Neural progenitor cell (in vitro differentiated cells): ENCODE measurements around the gene PAPLN. TPM values are rescaled to one million over a fixed set of nuclear protein-coding genes. Genes with fewer than 3 reads are reported as not detected.
A peak's percentile ranks its signal among the peaks of the same experiment; 100 is the strongest.

Experiments
- DNase-seq: peaks from one replicate; pipeline ENCODE4 v3.0.0-alpha.2; 2016; ENCODE audit warnings: low spot score
- H2AFZ ChIP-seq: fragments of 200-600 bp; sonication (generic); replicated peaks from 2 replicates; pipeline ENCODE4 v1.6.1; 2016; ENCODE audit warnings: antibody characterized with exemption
- H3F3A ChIP-seq: fragments of 200-600 bp; sonication (generic); 2 replicates; pipeline ENCODE4 v1.6.1; 2016; ENCODE audit warnings: antibody characterized with exemption, low read depth
- H3K27ac ChIP-seq: fragments of 200-600 bp; sonication (generic); 2 replicates; pipeline ENCODE4 v1.5.1; 2016; ENCODE audit warnings: mild to moderate bottlenecking
- H3K27me3 ChIP-seq: fragments of 200-600 bp; sonication (generic); 2 replicates; pipeline ENCODE4 v1.6.1; 2016; ENCODE audit warnings: mild to moderate bottlenecking, moderate library complexity
- H3K36me3 ChIP-seq: fragments of 200-600 bp; sonication (generic); 2 replicates; pipeline ENCODE4 v1.5.1; 2016
- H3K4me1 ChIP-seq: fragments of 200-600 bp; sonication (generic); 2 replicates; pipeline ENCODE4 v1.6.1; 2016; ENCODE audit warnings: mixed run types
- H3K4me2 ChIP-seq: fragments of 200-600 bp; sonication (generic); 2 replicates; pipeline ENCODE4 v1.6.1; 2016
- H3K4me3 ChIP-seq: fragments of 200-600 bp; sonication (generic); 2 replicates; pipeline ENCODE4 v1.5.1; 2016
- H3K79me2 ChIP-seq: fragments of 200-600 bp; sonication (generic); 2 replicates; pipeline ENCODE4 v1.6.1; 2016; ENCODE audit warnings: low read depth
- H3K9ac ChIP-seq: fragments of 200-600 bp; sonication (generic); 2 replicates; pipeline ENCODE4 v1.6.1; 2016
- H3K9me3 ChIP-seq: fragments of 200-600 bp; sonication (generic); 2 replicates; pipeline ENCODE4 v1.5.1; 2016; ENCODE audit warnings: low read depth
- H4K20me1 ChIP-seq: fragments of 200-600 bp; sonication (generic); 2 replicates; pipeline ENCODE4 v1.6.1; 2016; ENCODE audit warnings: low read depth
- H3K27ac Mint-ChIP-seq: 3 replicates; pipeline ENCODE4 v1.8.0; 2021; ENCODE audit warnings: mixed read lengths
- H3K27me3 Mint-ChIP-seq: 2 replicates; pipeline ENCODE4 v1.8.0; 2022; ENCODE audit warnings: low read depth, mild to moderate bottlenecking, inconsistent platforms, moderate library complexity, mixed read lengths; ENCODE audit not compliant: insufficient read depth
- H3K36me3 Mint-ChIP-seq: 3 replicates; pipeline ENCODE4 v1.8.0; 2021; ENCODE audit warnings: mixed read lengths
- H3K4me1 Mint-ChIP-seq: 3 replicates; pipeline ENCODE4 v1.8.0; 2021; ENCODE audit warnings: mixed read lengths
- H3K4me3 Mint-ChIP-seq: 3 replicates; pipeline ENCODE4 v1.8.0; 2021; ENCODE audit warnings: mild to moderate bottlenecking, moderate library complexity, mixed read lengths
- H3K9me3 Mint-ChIP-seq: 3 replicates; pipeline ENCODE4 v1.8.0; 2020; ENCODE audit warnings: mixed read lengths
- EZH2 ChIP-seq: fragments of 200-600 bp; sonication (generic); IDR thresholded peaks from 2 replicates; pipeline ENCODE4 v1.6.1; 2017; ENCODE audit warnings: antibody characterized with exemption, mild to moderate bottlenecking, moderate library complexity
- EZH2phosphoT487 ChIP-seq: fragments of 200-600 bp; sonication (generic); IDR thresholded peaks from 2 replicates; pipeline ENCODE4 v1.6.1; 2017; ENCODE audit warnings: antibody characterized with exemption
- total RNA-seq: library from RNA; depleted of rRNA; stranded (reverse); fragments of >200 nt; gene quantifications from 2 replicates; pipeline ENCODE4 v1.2.3, GENCODE V29; 2015; ENCODE audit warnings: low replicate concordance
- TF ChIP-seq, protein P1 (sequence below): fragments of 200-600 bp; sonication (generic); IDR thresholded peaks from 2 replicates; pipeline ENCODE4 v1.5.1; 2017; ENCODE audit warnings: antibody characterized with exemption, mild to moderate bottlenecking

The PAPLN gene
- total RNA-seq, 1 donor from 2014 or later = 17.3 TPM

DNA sequence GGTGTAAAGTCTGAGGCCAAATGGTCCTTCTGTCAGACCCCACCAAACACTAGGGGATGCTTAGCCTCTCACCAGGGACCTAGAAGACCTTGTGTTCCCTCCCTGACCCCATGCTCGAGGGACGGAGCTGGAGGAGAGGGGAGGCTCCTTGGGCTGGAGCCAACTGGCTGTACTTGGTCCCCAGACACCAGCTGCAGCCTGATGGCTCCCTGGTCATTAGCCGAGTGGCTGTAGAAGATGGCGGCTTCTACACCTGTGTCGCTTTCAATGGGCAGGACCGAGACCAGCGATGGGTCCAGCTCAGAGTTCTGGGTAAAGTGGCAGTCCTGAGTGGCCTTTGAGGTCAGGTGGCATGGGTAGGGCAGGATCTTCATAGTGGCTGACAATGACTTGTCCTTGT, 29.0 kb downstream of the PAPLN start:
- Histone ChIP-seq H3F3A (no peaks in the 10 kb centered on the region), H3K27me3 (peaks cover 21% of the 10 kb centered on the region), H3K79me2 (no peaks in the 10 kb centered on the region), H3K9ac (no peak overlapping the region), H4K20me1 (no peaks in the 10 kb centered on the region), H3K4me2 (no peak overlapping the region), H3K27ac (no peak overlapping the region), H2AFZ (no peak overlapping the region), H3K36me3 (no peaks in the 10 kb centered on the region), H3K9me3 (no peaks in the 10 kb centered on the region), H3K4me1 (no peaks in the 10 kb centered on the region), H3K4me3 (no peak overlapping the region)
- no peaks in the 10 kb centered on the region for H3K9me3 Mint-ChIP-seq
- H3K36me3 Mint-ChIP-seq = peaks cover 4% of the 10 kb centered on the region
- TF ChIP-seq EZH2phosphoT487 (no peak), EZH2 (no peak)
- TF ChIP-seq, protein P1, sequence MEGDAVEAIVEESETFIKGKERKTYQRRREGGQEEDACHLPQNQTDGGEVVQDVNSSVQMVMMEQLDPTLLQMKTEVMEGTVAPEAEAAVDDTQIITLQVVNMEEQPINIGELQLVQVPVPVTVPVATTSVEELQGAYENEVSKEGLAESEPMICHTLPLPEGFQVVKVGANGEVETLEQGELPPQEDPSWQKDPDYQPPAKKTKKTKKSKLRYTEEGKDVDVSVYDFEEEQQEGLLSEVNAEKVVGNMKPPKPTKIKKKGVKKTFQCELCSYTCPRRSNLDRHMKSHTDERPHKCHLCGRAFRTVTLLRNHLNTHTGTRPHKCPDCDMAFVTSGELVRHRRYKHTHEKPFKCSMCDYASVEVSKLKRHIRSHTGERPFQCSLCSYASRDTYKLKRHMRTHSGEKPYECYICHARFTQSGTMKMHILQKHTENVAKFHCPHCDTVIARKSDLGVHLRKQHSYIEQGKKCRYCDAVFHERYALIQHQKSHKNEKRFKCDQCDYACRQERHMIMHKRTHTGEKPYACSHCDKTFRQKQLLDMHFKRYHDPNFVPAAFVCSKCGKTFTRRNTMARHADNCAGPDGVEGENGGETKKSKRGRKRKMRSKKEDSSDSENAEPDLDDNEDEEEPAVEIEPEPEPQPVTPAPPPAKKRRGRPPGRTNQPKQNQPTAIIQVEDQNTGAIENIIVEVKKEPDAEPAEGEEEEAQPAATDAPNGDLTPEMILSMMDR = no peak
- H3K27me3 Mint-ChIP-seq = peaks cover 7% of the 10 kb centered on the region
- DNase-seq = no peak
- H3K27ac Mint-ChIP-seq = no peak overlapping the region
- no peak overlapping the region for H3K4me3 Mint-ChIP-seq
- peaks cover 2% of the 10 kb centered on the region for H3K4me1 Mint-ChIP-seq

DNA sequence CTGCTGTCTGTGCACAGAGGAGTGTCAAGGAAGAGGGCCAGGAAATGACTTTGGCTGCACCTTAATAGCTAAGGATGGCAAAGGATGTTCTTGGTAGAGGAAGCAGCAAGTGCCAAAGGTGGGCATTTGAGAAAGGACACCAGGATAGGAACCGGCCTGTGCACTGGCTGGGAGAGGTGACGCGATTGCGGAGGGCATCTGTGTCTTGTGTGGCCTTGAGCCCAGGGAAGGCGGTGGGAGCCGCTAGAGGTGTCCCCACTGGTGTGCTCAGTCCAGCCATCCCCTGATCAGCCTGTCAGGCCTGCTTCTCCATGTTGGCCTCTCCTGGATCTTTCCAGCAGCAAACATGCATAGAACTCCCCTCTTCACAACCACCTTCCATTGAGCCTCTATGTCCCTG, 30.2 kb downstream of the PAPLN start:
- no peaks in the 10 kb centered on the region for H3K79me2 ChIP-seq
- no peaks in the 10 kb centered on the region for H3K9me3 ChIP-seq
- Mint-ChIP-seq H3K4me1 (peaks cover 2% of the 10 kb centered on the region), H3K9me3 (no peaks in the 10 kb centered on the region), H3K27me3 (peaks cover 7% of the 10 kb centered on the region), H3K36me3 (peaks cover 4% of the 10 kb centered on the region), H3K27ac (no peak overlapping the region), H3K4me3 (peak overlapping the region; percentile 46)
- no peak overlapping the region for H3K4me3 ChIP-seq
- no peak overlapping the region for H3K4me2 ChIP-seq
- no peak overlapping the region for H2AFZ ChIP-seq
- no peaks in the 10 kb centered on the region for H3F3A ChIP-seq
- no peaks in the 10 kb centered on the region for H3K4me1 ChIP-seq
- DNase-seq = no peak
- TF ChIP-seq, protein P1 = no peak
- no peak for TF ChIP-seq EZH2phosphoT487
- no peak for TF ChIP-seq EZH2
- no peak overlapping the region for H3K9ac ChIP-seq
- no peak overlapping the region for H3K27ac ChIP-seq
- peaks cover 21% of the 10 kb centered on the region for H3K27me3 ChIP-seq
- H3K36me3 ChIP-seq = no peaks in the 10 kb centered on the region
- no peaks in the 10 kb centered on the region for H4K20me1 ChIP-seq

DNA sequence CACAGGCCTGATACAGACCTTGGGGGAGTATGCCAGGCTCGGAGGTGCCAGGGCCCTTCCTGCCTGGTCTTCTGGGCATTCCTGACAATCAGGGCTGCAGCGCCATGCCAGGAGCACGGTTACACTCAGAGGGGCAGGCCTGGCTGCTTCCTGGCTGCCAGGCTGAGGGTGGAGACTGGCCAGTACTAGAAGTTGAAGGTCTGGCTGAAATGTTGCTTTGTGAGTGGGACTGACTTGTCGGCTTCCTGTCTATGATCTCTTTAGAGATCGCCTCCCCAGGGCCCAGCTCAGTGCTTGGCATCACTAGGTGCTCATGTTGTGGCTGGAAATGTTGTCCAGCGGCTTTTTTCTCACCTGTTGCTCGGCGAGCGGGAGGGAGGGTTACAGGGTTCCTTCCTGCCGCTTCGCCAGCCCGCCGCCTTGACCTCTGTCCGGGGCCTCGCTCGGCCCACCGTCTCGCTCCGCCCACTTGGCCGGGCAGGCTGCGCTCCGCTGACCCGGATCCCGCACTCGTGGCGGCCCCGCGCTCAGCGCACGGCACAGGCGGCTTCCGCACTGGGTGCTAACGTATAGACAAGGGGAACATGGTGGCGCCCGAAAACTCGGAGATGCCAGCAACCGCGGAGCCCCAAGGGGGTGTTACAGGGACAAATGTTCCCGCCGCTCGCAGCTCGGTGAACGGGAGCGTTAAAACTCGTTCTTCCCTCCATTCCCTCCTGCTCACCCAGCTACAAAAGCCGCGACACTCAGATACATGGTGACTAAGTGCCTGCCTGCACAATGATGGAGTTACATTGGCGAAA, 32.6 kb downstream of the PAPLN start:
- H3K9me3 Mint-ChIP-seq = no peaks in the 10 kb centered on the region
- Histone ChIP-seq H3K4me2 (peak overlapping the region; percentile 66), H3K36me3 (no peaks in the 10 kb centered on the region), H3K4me1 (no peaks in the 10 kb centered on the region), H3K4me3 (peak overlapping the region; percentile 38), H3K9me3 (no peaks in the 10 kb centered on the region), H3K9ac (no peak overlapping the region), H3K27me3 (peaks cover 21% of the 10 kb centered on the region), H3F3A (no peaks in the 10 kb centered on the region), H4K20me1 (no peaks in the 10 kb centered on the region), H3K79me2 (no peaks in the 10 kb centered on the region), H3K27ac (no peak overlapping the region), H2AFZ (no peak overlapping the region)
- H3K4me3 Mint-ChIP-seq = no peak overlapping the region
- DNase-seq = peak; percentile 53
- H3K36me3 Mint-ChIP-seq = peaks cover 10% of the 10 kb centered on the region
- peaks cover 9% of the 10 kb centered on the region for H3K27me3 Mint-ChIP-seq
- H3K27ac Mint-ChIP-seq = no peak overlapping the region
- H3K4me1 Mint-ChIP-seq = peaks cover 2% of the 10 kb centered on the region
- no peak for TF ChIP-seq EZH2phosphoT487
- TF ChIP-seq EZH2 = no peak
- TF ChIP-seq, protein P1 = no peak
